Measurements from ENCODE around the gene NUDT14.

NUDT14 gene

GRCh38 chr14:105154476-105154871 is 26.6 kb downstream of the NUDT14 start:
- Histone ChIP-seq H3K9me3 (ENCODE audit: insufficient read depth, low read depth, low read length) (peaks cover 3% of the 10 kb centered on the region), H2BK5ac (ENCODE audit: low read depth, low read length, poor library complexity) (no peak overlapping the region), H3K4ac (ENCODE audit: low read depth, low read length) (no peak overlapping the region), H2BK12ac (ENCODE audit: low read length) (no peak overlapping the region), H3K79me1 (ENCODE audit: low read length) (no peaks in the 10 kb centered on the region), H3K79me2 (ENCODE audit: control insufficient read depth, insufficient read depth, low read length, poor library complexity) (no peaks in the 10 kb centered on the region), H3K14ac (ENCODE audit: low read length) (no peak overlapping the region), H3K23ac (ENCODE audit: low read length) (no peak overlapping the region), H3K9ac (ENCODE audit: low read length) (no peak overlapping the region), H3K27ac (ENCODE audit: low read depth, low read length) (no peak overlapping the region), H4K8ac (ENCODE audit: low read depth, low read length) (no peak overlapping the region), H3K36me3 (ENCODE audit: control insufficient read depth in 1 of 2, insufficient read depth in 2 of 2, low read length in 2 of 2) (no peaks in the 10 kb centered on the region), H3K18ac (ENCODE audit: low read length) (no peak overlapping the region), H2AK5ac (ENCODE audit: low read length) (no peak overlapping the region), H3K4me2 (ENCODE audit: low read length) (no peak overlapping the region), H2BK120ac (ENCODE audit: insufficient read depth, low read length, poor library complexity) (no peak overlapping the region), H3K4me1 (ENCODE audit: control insufficient read depth in 1 of 2, insufficient read depth in 2 of 2, low read length in 2 of 2) (no peaks in the 10 kb centered on the region), H3K27me3 (ENCODE audit: insufficient read depth, low read length) (no peaks in the 10 kb centered on the region), H4K91ac (ENCODE audit: low read depth, low read length) (no peak overlapping the region), H2AFZ (ENCODE audit: insufficient read depth, low read length, poor library complexity) (no peak overlapping the region), H4K12ac (ENCODE audit: low read depth, low read length) (no peak overlapping the region), H3K4me3 (ENCODE audit: low read depth, low read length) (no peak overlapping the region)
- WGBS (ENCODE audit: extremely low coverage, insufficient coverage, insufficient read length) = no CpG with 5 or more reads among the region's 12 CpGs
- DNase-seq = no peak

GRCh38 chr14:105153739-105154475 is 27.2 kb downstream of the NUDT14 start:
- no peak overlapping the region for H2BK5ac ChIP-seq (ENCODE audit: low read depth, low read length, poor library complexity)
- no peak overlapping the region for H3K4me2 ChIP-seq (ENCODE audit: low read length)
- no peak for DNase-seq
- H3K9ac ChIP-seq (ENCODE audit: low read length) = no peak overlapping the region
- no peak overlapping the region for H3K4me3 ChIP-seq (ENCODE audit: low read depth, low read length)
- no peaks in the 10 kb centered on the region for H3K36me3 ChIP-seq (ENCODE audit: control insufficient read depth in 1 of 2, insufficient read depth in 2 of 2, low read length in 2 of 2)
- H4K8ac ChIP-seq (ENCODE audit: low read depth, low read length) = no peak overlapping the region
- no peaks in the 10 kb centered on the region for H3K79me2 ChIP-seq (ENCODE audit: control insufficient read depth, insufficient read depth, low read length, poor library complexity)
- no peaks in the 10 kb centered on the region for H3K27me3 ChIP-seq (ENCODE audit: insufficient read depth, low read length)
- no peak overlapping the region for H3K14ac ChIP-seq (ENCODE audit: low read length)
- H3K23ac ChIP-seq (ENCODE audit: low read length) = no peak overlapping the region
- no peaks in the 10 kb centered on the region for H3K79me1 ChIP-seq (ENCODE audit: low read length)
- H2BK120ac ChIP-seq (ENCODE audit: insufficient read depth, low read length, poor library complexity) = no peak overlapping the region
- no peak overlapping the region for H4K12ac ChIP-seq (ENCODE audit: low read depth, low read length)
- H2BK12ac ChIP-seq (ENCODE audit: low read length) = no peak overlapping the region
- H2AK5ac ChIP-seq (ENCODE audit: low read length) = no peak overlapping the region
- H3K27ac ChIP-seq (ENCODE audit: low read depth, low read length) = no peak overlapping the region
- H2AFZ ChIP-seq (ENCODE audit: insufficient read depth, low read length, poor library complexity) = no peak overlapping the region
- H3K4ac ChIP-seq (ENCODE audit: low read depth, low read length) = no peak overlapping the region
- H4K91ac ChIP-seq (ENCODE audit: low read depth, low read length) = no peak overlapping the region
- H3K4me1 ChIP-seq (ENCODE audit: control insufficient read depth in 1 of 2, insufficient read depth in 2 of 2, low read length in 2 of 2) = no peaks in the 10 kb centered on the region
- WGBS (ENCODE audit: extremely low coverage, insufficient coverage, insufficient read length) = no CpG with 5 or more reads among the region's 26 CpGs
- no peak overlapping the region for H3K18ac ChIP-seq (ENCODE audit: low read length)
- H3K9me3 ChIP-seq (ENCODE audit: insufficient read depth, low read depth, low read length) = peaks cover 3% of the 10 kb centered on the region

GRCh38 chr14:105153331-105153731 is 27.8 kb downstream of the NUDT14 start:
- no peak overlapping the region for H3K23ac ChIP-seq (ENCODE audit: low read length)
- no peak overlapping the region for H2BK5ac ChIP-seq (ENCODE audit: low read depth, low read length, poor library complexity)
- H3K18ac ChIP-seq (ENCODE audit: low read length) = no peak overlapping the region
- WGBS (ENCODE audit: extremely low coverage, insufficient coverage, insufficient read length) = no CpG with 5 or more reads among the region's 18 CpGs
- H3K27ac ChIP-seq (ENCODE audit: low read depth, low read length) = no peak overlapping the region
- H4K8ac ChIP-seq (ENCODE audit: low read depth, low read length) = no peak overlapping the region
- no peak overlapping the region for H3K9ac ChIP-seq (ENCODE audit: low read length)
- H2BK12ac ChIP-seq (ENCODE audit: low read length) = no peak overlapping the region
- no peaks in the 10 kb centered on the region for H3K36me3 ChIP-seq (ENCODE audit: control insufficient read depth in 1 of 2, insufficient read depth in 2 of 2, low read length in 2 of 2)
- H2AFZ ChIP-seq (ENCODE audit: insufficient read depth, low read length, poor library complexity) = no peak overlapping the region
- DNase-seq = no peak
- H4K91ac ChIP-seq (ENCODE audit: low read depth, low read length) = no peak overlapping the region
- H3K79me1 ChIP-seq (ENCODE audit: low read length) = no peaks in the 10 kb centered on the region
- no peak overlapping the region for H2BK120ac ChIP-seq (ENCODE audit: insufficient read depth, low read length, poor library complexity)
- H3K27me3 ChIP-seq (ENCODE audit: insufficient read depth, low read length) = no peaks in the 10 kb centered on the region
- H3K4me1 ChIP-seq (ENCODE audit: control insufficient read depth in 1 of 2, insufficient read depth in 2 of 2, low read length in 2 of 2) = no peaks in the 10 kb centered on the region
- no peak overlapping the region for H3K14ac ChIP-seq (ENCODE audit: low read length)
- H3K9me3 ChIP-seq (ENCODE audit: insufficient read depth, low read depth, low read length) = peaks cover 4% of the 10 kb centered on the region
- no peak overlapping the region for H3K4me3 ChIP-seq (ENCODE audit: low read depth, low read length)
- H3K4me2 ChIP-seq (ENCODE audit: low read length) = no peak overlapping the region
- no peak overlapping the region for H4K12ac ChIP-seq (ENCODE audit: low read depth, low read length)
- H2AK5ac ChIP-seq (ENCODE audit: low read length) = no peak overlapping the region
- no peaks in the 10 kb centered on the region for H3K79me2 ChIP-seq (ENCODE audit: control insufficient read depth, insufficient read depth, low read length, poor library complexity)
- no peak overlapping the region for H3K4ac ChIP-seq (ENCODE audit: low read depth, low read length)

- Histone ChIP-seq H3K9ac (ENCODE audit: low read length) (no peak overlapping the region), H2AK5ac (ENCODE audit: low read length) (no peak overlapping the region), H3K4me2 (ENCODE audit: low read length) (no peak overlapping the region), H3K79me1 (ENCODE audit: low read length) (no peaks in the 10 kb centered on the region), H3K14ac (ENCODE audit: low read length) (no peak overlapping the region), H3K27me3 (ENCODE audit: insufficient read depth, low read length) (no peaks in the 10 kb centered on the region), H3K18ac (ENCODE audit: low read length) (no peak overlapping the region), H3K79me2 (ENCODE audit: control insufficient read depth, insufficient read depth, low read length, poor library complexity) (no peaks in the 10 kb centered on the region), H2AFZ (ENCODE audit: insufficient read depth, low read length, poor library complexity) (no peak overlapping the region), H4K91ac (ENCODE audit: low read depth, low read length) (no peak overlapping the region), H3K36me3 (ENCODE audit: control insufficient read depth in 1 of 2, insufficient read depth in 2 of 2, low read length in 2 of 2) (no peaks in the 10 kb centered on the region), H4K8ac (ENCODE audit: low read depth, low read length) (no peak overlapping the region), H3K27ac (ENCODE audit: low read depth, low read length) (no peak overlapping the region), H2BK12ac (ENCODE audit: low read length) (no peak overlapping the region), H4K12ac (ENCODE audit: low read depth, low read length) (no peak overlapping the region), H3K9me3 (ENCODE audit: insufficient read depth, low read depth, low read length) (peaks cover 4% of the 10 kb centered on the region), H3K23ac (ENCODE audit: low read length) (no peak overlapping the region), H3K4me1 (ENCODE audit: control insufficient read depth in 1 of 2, insufficient read depth in 2 of 2, low read length in 2 of 2) (no peaks in the 10 kb centered on the region), H2BK5ac (ENCODE audit: low read depth, low read length, poor library complexity) (no peak overlapping the region), H3K4ac (ENCODE audit: low read depth, low read length) (no peak overlapping the region), H2BK120ac (ENCODE audit: insufficient read depth, low read length, poor library complexity) (no peak overlapping the region), H3K4me3 (ENCODE audit: low read depth, low read length) (no peak overlapping the region)
- WGBS (ENCODE audit: extremely low coverage, insufficient coverage, insufficient read length) = no CpG with 5 or more reads among the region's 14 CpGs
- no peak for DNase-seq
Observed at GRCh38 chr14:105152794-105153241, 28.3 kb downstream of the NUDT14 start.
